Brain pericyte (primary cell): ENCODE measurements around the gene PPP2R5C.

Experiments used
- DNase-seq: peaks from one replicate; pipeline ENCODE4 v3.0.0-alpha.2; 2012; ENCODE audit warnings: low read depth, low spot score

The PPP2R5C gene

DNA sequence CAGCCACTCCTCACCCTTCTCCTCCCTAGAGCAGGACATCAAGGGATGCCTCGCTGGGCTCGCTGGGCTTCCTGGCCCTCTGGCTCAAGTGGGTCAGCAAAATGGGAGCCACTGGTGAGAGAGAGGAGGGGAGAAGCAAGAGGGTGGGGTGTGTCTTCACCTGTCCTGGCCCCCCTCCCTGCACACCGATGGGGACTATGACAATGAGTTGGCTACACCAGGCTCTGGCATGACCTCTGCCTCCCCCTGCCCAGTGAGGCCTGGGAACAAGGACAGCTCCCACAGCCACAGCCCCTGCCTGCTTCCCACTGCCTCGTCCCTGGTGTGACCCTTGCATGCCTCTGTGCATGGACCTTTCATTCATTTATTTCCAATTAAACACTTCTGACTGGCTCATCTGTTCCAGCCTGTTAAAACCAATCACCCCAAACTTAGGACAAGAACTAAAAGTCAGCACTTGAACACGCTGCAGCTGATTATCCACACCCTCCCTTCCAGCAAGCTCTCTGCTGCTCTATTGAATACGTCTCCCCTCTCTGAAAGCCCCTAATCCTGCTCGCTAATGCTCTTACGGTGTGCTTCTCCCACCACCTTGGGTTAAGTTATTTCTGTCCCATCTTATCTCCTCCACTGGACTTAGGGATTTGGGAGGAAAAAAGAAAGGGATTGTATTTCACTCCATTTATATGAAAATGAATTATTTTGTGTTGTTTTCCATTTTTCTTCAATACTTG is 5.8 kb upstream of the PPP2R5C start:
- DNase-seq = no peak

DNA sequence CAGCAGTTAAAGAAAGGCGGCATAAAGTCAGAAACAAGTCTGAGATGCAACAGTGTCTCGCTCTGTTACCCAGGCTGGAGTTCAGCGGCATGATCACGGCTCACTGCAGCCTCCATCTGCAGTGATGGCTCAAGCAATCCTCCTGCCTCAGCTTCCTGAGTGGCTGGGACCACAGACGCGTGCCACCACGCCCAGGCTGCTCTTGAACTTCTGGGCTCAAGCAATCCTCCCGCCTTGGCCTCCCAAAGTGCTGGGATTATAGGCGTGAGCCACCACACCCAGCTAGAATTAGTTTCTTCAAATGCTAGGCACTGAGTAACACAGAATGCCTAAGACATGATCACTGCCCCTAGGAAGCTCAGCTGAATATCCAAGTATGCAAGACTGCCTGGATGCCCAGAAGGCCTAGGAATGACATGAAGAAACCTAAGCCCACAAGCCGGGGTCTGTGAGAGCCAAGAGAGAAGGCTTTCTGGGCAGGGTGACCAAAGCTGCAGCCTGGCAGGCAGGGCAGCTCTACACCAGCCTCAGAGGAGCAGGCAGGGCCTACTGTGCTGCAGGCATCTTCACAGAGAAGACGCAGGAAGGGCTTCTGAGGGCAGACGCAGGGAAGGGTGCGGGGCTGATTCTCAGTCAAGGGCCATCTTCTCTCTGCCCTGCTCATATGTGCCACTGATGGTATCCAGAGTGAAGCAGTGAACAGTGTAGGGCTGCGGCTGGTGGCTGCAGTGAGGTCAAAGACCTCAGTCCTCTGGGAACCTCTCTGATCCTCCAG is 4.3 kb upstream of the PPP2R5C start:
- DNase-seq = no peak

DNA sequence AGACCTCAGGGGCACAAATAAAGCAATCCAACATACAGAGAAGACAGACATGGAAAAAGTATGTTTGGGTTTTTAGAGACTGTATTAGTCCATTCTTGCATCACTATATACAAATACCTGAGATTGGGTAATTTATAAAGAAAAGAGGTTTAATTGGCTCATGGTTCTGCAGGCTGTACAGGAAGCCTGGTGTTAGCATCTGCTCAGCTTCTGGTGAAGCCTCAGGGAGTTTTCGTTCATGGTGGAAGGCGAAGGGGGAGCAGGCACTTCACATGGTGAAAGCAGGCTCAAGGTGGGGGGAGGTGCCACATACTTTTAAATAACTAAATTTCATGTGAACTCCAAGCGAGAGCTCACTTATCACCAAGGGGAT is 3.7 kb upstream of the PPP2R5C start:
- no peak for DNase-seq

DNA sequence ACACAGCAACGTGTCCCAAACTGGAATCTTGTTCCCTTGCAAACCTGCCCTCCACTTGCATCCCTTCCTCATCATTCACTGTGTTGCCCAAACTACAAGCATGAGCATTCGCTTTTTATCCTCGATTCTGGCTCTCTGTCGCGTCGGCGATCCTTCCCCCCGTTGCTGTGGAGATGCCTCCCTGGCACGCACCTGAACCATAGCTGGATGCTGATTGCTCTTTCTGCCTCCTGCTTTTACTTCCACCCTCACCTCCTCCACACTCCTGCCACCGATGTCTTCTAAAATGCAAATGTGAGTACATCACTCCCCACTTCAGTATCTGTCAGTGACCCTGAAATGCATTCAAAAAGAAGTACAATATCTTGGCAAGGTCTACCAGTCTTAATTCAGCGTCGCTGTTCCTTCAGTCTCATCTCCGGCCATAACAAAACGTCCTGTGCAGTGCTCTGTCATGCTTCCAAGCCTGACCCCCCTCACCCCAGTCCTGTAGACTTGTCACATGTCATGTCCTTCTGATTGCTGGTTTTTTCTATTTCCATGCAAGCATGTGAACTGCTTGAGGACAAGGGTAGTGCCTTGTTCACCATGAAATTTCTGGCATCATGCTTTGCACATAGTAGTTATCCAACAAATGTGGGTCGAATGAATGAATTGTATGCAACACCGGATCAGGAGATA is 2.5 kb upstream of the PPP2R5C start:
- DNase-seq = no peak

DNA sequence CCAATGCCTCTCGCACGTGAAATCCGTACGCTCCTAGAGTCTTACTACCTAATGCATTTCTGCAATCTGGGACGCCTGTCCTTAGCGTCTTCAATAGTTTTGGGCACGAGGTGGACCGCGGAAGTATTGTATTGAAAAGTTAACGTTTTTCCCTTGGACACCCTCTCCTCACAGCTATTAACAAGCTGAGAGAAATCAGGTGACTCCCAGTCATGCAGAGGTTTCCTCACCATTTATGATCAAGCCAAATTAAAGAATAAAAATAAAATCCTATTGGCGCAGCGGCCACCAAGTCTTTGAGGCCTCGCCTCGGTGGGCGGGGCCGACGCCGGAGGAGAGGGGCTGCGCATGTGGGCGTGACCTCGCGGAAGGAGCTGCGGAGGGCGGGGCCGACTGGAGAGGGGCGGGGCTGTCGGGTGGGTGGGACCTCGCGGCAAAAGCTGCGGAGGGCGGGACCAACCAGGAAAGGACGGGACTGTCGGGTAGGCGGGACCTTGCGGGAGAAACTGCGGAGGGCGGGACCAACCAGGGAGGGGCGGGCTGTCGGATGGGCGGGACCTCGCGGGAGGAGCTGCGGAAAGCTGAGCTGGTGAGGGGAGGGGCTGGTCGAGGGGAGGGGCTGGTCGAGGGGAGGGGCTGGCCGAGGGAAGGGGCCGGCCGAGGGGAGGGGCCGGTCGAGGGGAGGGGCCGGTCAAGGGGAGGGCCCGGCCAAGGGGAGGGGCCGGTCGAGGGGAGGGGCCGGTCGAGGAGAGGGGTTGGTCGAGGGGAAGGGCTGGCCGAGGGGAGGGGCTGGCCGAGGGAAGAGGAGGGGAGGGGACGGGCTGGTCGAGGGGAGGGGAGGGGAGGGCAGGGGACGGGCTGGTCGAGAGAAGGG is 1.1 kb upstream of the PPP2R5C start:
- peak; percentile 91 for DNase-seq

DNA sequence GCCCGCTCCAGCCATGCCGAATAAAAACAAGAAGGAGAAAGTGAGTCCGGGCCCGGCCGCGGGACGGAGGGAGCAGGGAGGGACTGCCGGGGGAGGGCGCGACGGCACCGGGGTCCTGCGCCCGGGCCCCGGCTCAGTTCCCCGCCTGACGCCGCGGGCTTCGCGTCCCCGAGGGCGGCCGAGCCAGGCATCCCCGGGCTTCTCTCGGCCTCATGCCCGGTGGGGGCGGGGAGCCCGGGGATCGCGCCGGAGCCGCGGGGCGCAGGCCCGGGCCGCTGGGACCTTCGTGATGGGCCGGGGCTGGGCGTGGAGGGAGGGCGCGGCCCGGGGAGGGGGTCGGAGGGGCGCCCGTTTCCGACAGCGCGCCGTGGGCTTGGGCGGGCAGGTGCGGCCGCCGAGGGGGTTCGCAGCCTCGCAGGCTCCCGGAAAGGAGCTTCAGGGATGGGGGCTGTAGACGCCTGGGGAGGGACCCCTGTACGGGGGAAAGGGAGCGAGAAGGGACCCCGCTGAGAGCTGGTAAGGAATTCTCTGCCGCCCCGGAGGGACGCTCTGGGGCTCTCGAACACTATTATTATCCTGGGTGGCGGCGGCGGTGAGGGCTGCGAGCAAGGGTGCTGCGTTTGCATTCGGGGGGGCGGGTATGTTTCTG is 496 bp downstream of the PPP2R5C start:
- no peak for DNase-seq

DNA sequence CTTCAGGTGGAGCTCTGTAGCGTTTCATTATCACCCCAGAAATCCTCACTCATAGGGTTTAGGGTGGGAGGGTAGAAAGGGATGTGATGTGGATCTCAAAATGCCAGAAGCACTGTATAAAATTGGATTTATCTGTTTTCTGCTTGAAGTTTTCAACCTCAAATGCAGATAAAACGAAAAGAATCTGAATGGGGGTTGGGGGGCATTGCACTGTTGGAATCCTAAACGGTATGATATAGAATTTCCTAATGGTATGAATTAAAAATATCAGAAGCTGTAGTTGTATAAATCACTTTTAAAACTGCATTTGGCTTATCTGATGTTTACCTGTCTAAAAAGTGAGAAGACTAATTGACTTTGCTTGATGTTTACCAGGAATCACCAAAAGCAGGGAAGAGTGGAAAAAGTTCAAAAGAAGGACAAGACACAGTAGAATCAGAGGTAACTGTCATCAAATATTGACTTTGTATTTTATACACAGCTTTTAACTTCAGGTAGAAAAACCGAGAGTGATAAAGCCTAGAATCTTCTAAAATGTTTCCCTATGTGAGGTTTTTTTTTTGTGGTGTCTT is 1.1 kb downstream of the PPP2R5C start:
- DNase-seq = no peak

DNA sequence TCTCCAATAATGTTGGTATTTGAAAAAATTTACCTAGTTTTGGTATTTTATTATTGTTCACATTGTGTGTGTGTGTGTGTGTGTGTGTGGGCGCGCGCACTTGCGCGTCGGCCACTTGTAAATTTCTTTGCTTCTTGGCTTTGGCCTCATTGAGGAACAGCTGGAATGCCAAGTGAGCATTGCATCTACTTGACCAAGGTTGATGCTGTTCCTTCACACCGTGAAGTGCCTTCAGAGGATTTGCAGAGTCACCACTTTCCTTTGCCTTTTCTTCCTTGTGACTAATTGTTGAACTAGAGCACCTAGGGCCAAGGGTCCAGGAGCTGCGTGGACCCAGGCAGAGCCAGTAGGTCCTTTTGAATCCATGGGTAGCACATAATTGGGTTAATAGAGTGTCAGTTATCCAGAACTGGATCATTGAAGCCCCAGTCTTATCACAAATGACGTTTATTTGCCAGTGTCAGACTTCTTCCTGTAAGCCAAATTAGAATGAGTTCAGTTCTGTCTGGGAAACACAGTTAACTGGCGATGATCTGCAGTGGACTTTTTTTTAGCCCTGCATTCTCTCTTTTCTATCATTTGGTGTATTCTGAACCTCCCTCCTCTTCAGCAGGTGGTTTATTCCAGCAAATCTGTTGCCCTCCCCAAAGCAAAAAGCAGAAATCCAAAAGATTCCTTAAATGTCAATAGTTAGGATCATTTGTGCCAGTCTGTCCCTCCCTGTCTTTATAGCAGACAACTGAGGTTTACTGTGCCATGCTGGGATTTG is 2.6 kb downstream of the PPP2R5C start:
- no peak for DNase-seq

DNA sequence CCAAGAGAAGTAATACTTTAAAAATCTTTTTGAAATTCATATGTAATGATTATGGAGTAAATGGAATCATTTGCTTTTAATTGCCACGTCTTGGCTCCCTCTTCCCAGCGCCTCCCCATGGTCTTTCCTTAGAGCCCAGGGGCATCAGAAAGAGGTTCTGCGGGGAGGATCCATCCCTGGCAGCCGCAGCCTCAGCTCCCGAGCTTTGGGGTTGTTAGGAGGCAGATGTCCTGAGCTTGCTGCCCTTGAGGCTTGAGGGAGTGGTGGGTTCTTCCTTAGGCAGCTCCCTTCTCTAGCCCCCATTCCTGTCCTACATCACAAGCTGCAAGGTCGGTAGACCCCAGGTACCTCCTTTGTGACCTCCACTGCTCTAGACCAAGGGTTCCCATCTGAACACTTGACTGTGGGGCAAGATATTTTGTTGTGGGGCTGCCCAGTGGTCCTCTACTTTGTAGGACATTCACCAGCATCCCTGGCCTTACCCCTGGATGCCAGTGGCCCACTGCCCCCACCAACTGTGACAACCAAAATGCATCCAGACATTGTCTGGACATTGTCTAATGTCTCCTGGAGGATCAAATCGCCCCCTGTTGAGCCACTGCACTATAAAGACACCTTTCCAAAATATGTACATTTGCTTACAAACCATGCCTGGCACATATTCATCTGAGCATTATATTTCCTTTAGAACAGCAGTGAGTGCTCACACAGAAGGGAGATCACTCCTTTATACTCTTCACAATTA is 6.3 kb downstream of the PPP2R5C start:
- no peak for DNase-seq

DNA sequence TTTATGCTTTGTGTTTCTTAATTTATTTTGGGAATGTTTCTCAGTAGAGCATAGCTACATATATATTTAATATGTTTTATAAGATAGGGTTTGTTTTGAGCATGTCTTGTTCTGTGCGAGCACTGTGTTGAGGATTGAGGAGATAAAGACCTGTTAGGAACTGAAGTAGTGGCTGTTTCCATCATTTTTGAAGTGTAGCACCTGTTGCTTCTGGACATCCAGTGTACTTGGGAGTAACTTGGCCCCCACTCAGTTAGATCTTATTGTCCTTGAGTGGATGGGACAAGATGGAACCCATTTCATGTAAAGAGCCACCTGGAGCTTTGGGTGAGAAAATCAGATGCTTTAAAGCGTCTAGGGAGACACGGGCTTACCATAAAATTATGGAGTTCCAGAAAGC is 8.7 kb downstream of the PPP2R5C start:
- no peak for DNase-seq

DNA sequence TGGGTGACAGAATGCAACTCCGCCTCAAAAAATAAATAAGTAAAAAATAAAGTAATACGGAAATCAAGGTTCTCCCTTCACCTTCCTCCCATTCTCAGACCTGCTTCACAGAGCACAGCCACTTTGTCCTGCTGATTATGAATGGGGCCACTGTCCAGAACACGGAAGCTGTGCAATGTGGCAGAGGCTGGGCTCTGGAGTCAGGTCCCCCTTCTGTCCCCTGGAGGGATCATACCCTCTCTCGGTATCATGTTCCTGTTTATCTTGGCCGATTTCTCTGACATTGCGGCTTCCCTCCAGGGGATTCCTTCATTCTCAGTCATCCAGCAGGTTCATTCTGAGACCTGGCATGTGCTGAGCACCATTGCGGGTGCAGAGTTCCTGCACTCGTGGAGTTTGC is 11.3 kb downstream of the PPP2R5C start:
- no peak for DNase-seq

DNA sequence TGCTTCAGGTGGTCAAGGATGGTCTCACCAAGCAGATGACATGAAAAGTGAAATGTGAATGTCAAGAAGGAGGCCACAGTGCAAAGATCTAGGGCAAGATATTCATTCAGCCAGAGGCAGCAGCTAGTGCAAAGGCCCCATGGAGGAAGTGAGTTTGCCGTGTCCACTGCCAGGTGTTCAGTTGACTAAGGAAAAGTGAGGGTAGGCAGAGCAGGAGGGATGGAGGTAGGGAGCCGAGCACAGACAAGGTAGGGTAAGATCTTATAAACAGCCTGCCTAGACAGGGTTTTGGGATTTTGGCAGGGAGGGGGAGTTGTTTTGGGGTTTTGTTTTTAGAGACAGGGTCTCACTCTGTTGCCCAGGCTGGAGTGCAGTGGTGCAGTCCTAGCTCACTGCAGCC is 11.9 kb downstream of the PPP2R5C start:
- DNase-seq = no peak

DNA sequence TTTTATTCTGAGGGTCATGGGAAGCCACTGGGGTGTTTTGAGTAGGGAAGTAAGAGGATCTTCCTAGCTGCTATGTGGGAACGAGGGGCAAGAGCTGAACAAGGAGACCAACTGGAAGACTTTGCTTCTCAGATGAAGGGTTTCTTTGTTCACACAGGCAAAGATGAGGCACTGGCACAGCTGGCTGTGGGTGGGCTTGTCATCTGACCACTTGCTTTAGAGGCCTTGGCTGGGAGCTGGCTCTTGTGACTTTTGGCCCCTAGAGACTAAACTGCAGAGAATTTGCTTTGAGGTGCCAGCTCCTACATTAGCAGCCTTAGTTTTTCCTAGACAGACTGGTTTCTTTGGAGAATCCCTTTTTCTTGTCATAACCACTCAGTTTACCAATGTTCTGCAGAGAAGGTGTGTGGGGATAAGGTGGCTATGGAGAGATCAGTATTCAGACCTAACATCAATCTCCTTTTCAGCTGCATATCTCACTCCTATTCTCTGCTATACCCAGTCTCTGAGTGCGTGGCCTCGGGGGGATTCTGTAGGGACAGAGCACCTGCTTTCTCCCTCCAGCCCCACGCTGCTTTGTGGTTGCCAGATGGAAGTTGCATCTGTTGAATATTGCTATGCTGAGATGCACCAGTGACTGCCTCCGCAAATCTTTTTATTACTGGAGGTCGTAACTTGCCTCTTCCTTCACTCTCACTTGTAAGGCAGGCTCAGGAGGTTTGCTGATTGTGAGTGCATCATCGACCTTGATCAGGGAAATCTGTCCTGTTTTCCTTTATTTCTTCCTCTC is 12.7 kb downstream of the PPP2R5C start:
- DNase-seq = no peak

DNA sequence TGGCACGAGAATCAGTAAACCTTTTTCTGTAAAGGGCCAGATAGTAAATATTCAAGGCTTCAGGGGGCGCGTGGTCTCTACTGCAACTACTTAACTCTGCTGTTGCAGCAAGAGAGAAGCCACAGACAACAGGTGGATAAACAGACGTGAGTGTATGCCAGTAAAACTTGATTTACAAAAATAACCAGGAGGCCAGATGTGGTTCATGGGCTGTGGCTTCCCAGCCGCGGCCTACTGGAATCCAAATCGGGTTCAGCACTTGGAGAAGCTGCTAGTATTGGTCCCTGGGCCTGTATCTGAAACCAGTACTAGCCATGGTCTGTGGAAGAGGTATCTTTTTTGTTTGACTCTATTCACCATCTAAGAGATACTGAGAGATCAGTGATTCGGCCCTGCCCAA is 13.3 kb downstream of the PPP2R5C start:
- no peak for DNase-seq

DNA sequence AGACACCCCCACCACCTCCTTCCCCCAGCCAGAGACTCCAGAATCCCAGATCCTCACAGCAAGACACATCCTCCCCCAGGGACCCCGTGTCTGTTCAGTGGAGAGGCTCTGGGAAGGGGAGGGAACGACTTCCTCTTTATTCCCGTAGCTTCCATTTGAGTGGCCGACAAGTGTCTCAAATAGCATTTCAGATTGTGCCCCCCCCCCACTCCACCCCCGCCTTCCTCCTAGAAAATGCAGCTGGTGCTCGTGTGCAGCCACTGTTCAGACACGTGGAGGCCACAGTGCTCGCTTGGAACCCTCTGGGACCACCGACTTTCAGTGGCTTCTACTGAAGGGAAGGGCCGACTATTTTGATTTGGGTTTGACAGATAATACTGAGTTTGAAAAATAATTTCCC is 14.3 kb downstream of the PPP2R5C start:
- no peak for DNase-seq

DNA sequence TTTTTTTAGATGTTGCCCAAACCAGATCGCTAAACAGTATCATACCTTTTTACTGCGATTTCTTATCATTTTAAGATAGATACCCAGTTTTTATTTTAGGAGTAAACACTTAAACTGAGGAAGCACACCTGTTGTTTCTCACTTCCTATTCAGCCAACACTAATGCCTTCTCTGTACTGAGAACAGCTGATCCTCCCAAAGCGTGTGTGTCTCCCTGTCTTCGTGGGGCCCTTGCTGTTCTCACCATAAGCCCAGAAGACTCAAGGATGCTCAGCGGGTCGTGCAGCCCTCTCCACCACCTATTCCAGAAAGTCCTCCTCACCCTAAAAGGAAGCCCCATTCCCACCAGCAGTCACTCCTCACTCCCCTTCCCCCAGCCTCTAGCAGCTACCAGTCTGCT is 14.8 kb downstream of the PPP2R5C start:
- no peak for DNase-seq

DNA sequence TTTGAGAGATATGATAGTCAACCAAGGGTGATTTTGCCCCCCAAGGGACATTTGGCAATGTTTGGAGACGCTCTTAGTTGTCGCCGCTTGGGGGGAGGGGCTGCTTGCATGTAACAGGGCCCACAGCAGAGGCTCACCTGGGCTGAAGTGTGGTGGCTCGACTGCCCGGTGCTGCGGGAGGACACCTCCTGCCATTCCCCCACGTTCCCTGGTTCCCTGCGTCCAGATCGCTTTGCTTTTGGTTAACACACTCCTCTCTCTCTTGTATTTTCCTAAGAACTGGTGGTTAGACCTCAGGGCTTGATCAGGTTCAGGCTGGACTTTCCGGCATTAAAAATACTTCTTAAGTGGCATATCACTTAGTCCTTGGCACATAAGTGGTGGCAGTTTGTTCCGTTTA is 18.9 kb downstream of the PPP2R5C start:
- no peak for DNase-seq

DNA sequence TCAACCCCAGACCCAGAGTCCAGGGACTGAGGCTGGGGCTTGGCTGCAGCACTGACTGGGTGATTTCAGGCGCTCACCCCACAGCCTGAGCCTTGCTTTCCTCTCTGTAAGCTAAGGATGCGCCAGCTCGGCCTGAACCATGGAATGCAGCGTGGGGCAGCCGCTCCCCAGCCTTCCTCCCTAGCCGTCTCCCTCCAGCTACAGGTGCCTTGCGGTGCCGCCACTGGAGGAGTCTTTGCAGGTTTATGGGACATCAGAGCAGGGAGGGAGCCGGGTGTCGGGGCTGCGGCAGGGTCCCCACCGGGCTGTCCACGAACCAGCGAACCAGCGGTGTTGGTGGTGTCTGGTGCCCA is 19.4 kb downstream of the PPP2R5C start:
- DNase-seq = no peak
